Activated T-cell treated with anti-CD3 and anti-CD28 coated beads, Interleukin-2, amount 50 U/mL, for 4 hours (primary cell): Measurements from ENCODE around the gene LAMB1. TPM values are rescaled to one million over a fixed set of nuclear protein-coding genes. Genes with fewer than 3 reads are reported as not detected.
A peak's percentile ranks its signal among the peaks of the same experiment; 100 is the strongest.

Experiments
- ATAC-seq, 2 donors: fragments of 200-7000 bp; cut with Tn5 transposase; one replicate each; pipeline ENCODE4 v1.10.0; 2021
- DNase-seq: peaks from one replicate; pipeline ENCODE4 v3.0.0-alpha.2; 2020
- H3K27me3 Mint-ChIP-seq: one replicate; pipeline ENCODE4 v1.8.0; 2021; ENCODE audit warnings: low read depth, mixed read lengths
- H3K36me3 Mint-ChIP-seq: one replicate; pipeline ENCODE4 v1.8.0; 2022; ENCODE audit warnings: mixed read lengths; ENCODE audit not compliant: insufficient read depth
- H3K4me1 Mint-ChIP-seq: one replicate; pipeline ENCODE4 v1.8.0; 2021; ENCODE audit warnings: low read depth, mixed read lengths
- H3K4me3 Mint-ChIP-seq: one replicate; pipeline ENCODE4 v1.8.0; 2021; ENCODE audit warnings: mild to moderate bottlenecking, moderate library complexity, mixed read lengths
- H3K9me3 Mint-ChIP-seq: one replicate; pipeline ENCODE4 v1.8.0; 2021; ENCODE audit warnings: mixed read lengths
- total RNA-seq, 3 donors: library from RNA; stranded (reverse); gene quantifications; one replicate each; pipeline ENCODE4 v1.2.1, GENCODE V29; 2021

LAMB1 gene
- total RNA-seq, 3 donors from 2014 or later = 0.26 to 0.46 (median 0.30) TPM

- no peak overlapping the region for H3K4me3 Mint-ChIP-seq
- peaks cover 23% of the 10 kb centered on the region for H3K4me1 Mint-ChIP-seq
These were observed 126.0 kb downstream of the LAMB1 start for GRCh38 chr7:107876916-107877315.

GRCh38 chr7:107874605-107875446 lies 128.1 kb downstream of the LAMB1 start:
- no peaks in the 10 kb centered on the region for H3K27me3 Mint-ChIP-seq
- H3K36me3 Mint-ChIP-seq = no peaks in the 10 kb centered on the region
- peak; percentile 63 to 72 for ATAC-seq
- H3K4me3 Mint-ChIP-seq = no peak overlapping the region
- H3K9me3 Mint-ChIP-seq = no peaks in the 10 kb centered on the region
- peaks cover 38% of the 10 kb centered on the region for H3K4me1 Mint-ChIP-seq
- peak; percentile 10 for DNase-seq

More at GRCh38 chr7:107876916-107877315, 126.0 kb downstream of the LAMB1 start:
- no peak for DNase-seq
- Mint-ChIP-seq H3K36me3 (no peaks in the 10 kb centered on the region), H3K9me3 (no peaks in the 10 kb centered on the region), H3K27me3 (no peaks in the 10 kb centered on the region)
- no peak for ATAC-seq

GRCh38 chr7:107874111-107874510 lies 128.8 kb downstream of the LAMB1 start:
- H3K36me3 Mint-ChIP-seq = no peaks in the 10 kb centered on the region
- H3K27me3 Mint-ChIP-seq = no peaks in the 10 kb centered on the region

More at GRCh38 chr7:107874111-107874510, 128.8 kb downstream of the LAMB1 start:
- Mint-ChIP-seq H3K4me1 (peaks cover 32% of the 10 kb centered on the region), H3K4me3 (no peak overlapping the region), H3K9me3 (no peaks in the 10 kb centered on the region)
- ATAC-seq = no peak
- no peak for DNase-seq

Other genes with a start within 250 kb of the LAMB1 start
- gene SLC26A3, start 199.9 kb downstream of the LAMB1 start, total RNA-seq = under 1 TPM; 0.19 to 0.48 (median 0.37) TPM
- 100 to 1,000 TPM; 100 to 105 (median 103) TPM for gene DLD, start 112.0 kb downstream of the LAMB1 start, total RNA-seq
- gene LAMB4, start 127.2 kb upstream of the LAMB1 start, total RNA-seq = not detected